Endothelial cell of umbilical vein (primary cell): ENCODE measurements around the gene THSD7A. TPM values are rescaled to one million over a fixed set of nuclear protein-coding genes. Genes with fewer than 3 reads are reported as not detected.

ENCODE experiments used
- BruUV-seq: library from RNA; stranded (reverse); fragments of 400-500 nt; replicated peaks from 2 replicates; lab custom pipeline; 2021; lab: Mats Ljungman, UMichigan
- CTCF ChIA-PET: fragments of 300-600, 350-600 bp; sonication (Branson Sonifier 250); formaldehyde crosslinking; loops from one replicate; lab custom pipeline; 2021; ENCODE audit warnings: antibody characterized with exemption, inconsistent platforms; lab: Charles Lee
- POLR2A ChIA-PET: fragments of 300-600, 350-600 bp; sonication (Branson Sonifier 250); formaldehyde crosslinking; loops from one replicate; lab custom pipeline; 2021; ENCODE audit warnings: antibody characterized with exemption, inconsistent platforms; lab: Charles Lee
- DNase-seq: peaks from one replicate; pipeline ENCODE4 v3.0.0-alpha.2; 2011; ENCODE audit warnings: low read depth, low spot score
- FAIRE-seq: peaks from 2 replicates; lab custom pipeline; 2011; peaks lifted over from hg19 to GRCh38; lab: Jason Lieb, UNC
- H2AFZ ChIP-seq: 2 replicates; pipeline ENCODE4 v1.6.0; 2012; ENCODE audit warnings: low read depth, low read length, control low read depth, inconsistent platforms
- H3K27ac ChIP-seq: 2 replicates; pipeline ENCODE4 v1.5.1; 2011; ENCODE audit warnings: low read depth, mild to moderate bottlenecking, control low read depth, low read length, moderate library complexity; ENCODE audit not compliant: insufficient read depth
- H3K27me3 ChIP-seq, 2 experiments: 2 replicates each; pipeline versions ENCODE4 v1.6.0 to v1.6.1; 2011; ENCODE audit warnings: low read length in 2 of 2, mixed read lengths in 1 of 2; ENCODE audit not compliant: control insufficient read depth in 2 of 2, insufficient read depth in 2 of 2
- H3K36me3 ChIP-seq, 2 experiments: 2 replicates in 1 of 2; 3 replicates in 1 of 2; pipeline ENCODE4 v1.5.1; 2011; ENCODE audit warnings: low read length in 2 of 2, mild to moderate bottlenecking in 1 of 2, moderate library complexity in 1 of 2; ENCODE audit not compliant: control insufficient read depth in 2 of 2, insufficient read depth in 2 of 2; ENCODE audit errors: extremely low read depth in 1 of 2
- H3K4me1 ChIP-seq: 3 replicates; pipeline ENCODE4 v1.5.1; 2011; ENCODE audit warnings: mild to moderate bottlenecking, low read length; ENCODE audit not compliant: control insufficient read depth, insufficient read depth; ENCODE audit errors: extremely low read depth
- H3K4me2 ChIP-seq: 2 replicates; pipeline ENCODE4 v1.6.1; 2011; ENCODE audit warnings: low read length, control low read depth, mixed read lengths; ENCODE audit not compliant: insufficient read depth
- H3K4me3 ChIP-seq, 3 experiments: fragments of 200-600 bp in 1 of 3; sonication (generic), shearing (Covaris generic) in 1 of 3; replicated peaks in 1 of 3; 2 replicates each; pipeline ENCODE4 v1.5.1; 2011 to 2016; ENCODE audit warnings: control low read depth in 3 of 3, low read length in 3 of 3, mild to moderate bottlenecking in 2 of 3, inconsistent platforms in 1 of 3, low read depth in 1 of 3, moderate library complexity in 1 of 3; ENCODE audit not compliant: insufficient read depth in 1 of 3
- H3K79me2 ChIP-seq: 2 replicates; pipeline ENCODE4 v1.6.0; 2012; ENCODE audit warnings: low read length, inconsistent platforms; ENCODE audit not compliant: control insufficient read depth, insufficient read depth
- H3K9ac ChIP-seq: replicated peaks from 2 replicates; pipeline ENCODE3; 2011; ENCODE audit warnings: low read length, control low read depth; ENCODE audit not compliant: insufficient read depth; ENCODE audit errors: extremely low read depth
- H3K9me1 ChIP-seq: replicated peaks from 3 replicates; pipeline ENCODE4 v1.6.0; 2011; ENCODE audit warnings: mild to moderate bottlenecking, low read length; ENCODE audit not compliant: control insufficient read depth, insufficient read depth; ENCODE audit errors: extremely low read depth
- H3K9me3 ChIP-seq: replicated peaks from 2 replicates; pipeline ENCODE4 v1.5.1; 2012; ENCODE audit warnings: low read length, inconsistent platforms; ENCODE audit not compliant: control insufficient read depth, insufficient read depth
- H4K20me1 ChIP-seq: replicated peaks from 2 replicates; pipeline ENCODE3; 2011; ENCODE audit warnings: mild to moderate bottlenecking, low read length; ENCODE audit not compliant: control insufficient read depth, insufficient read depth; ENCODE audit errors: extremely low read depth
- EZH2 ChIP-seq: IDR thresholded peaks from 2 replicates; pipeline ENCODE4 v1.6.1; 2012; ENCODE audit warnings: borderline replicate concordance, low read depth, mild to moderate bottlenecking, moderate library complexity, low read length, inconsistent platforms; ENCODE audit not compliant: severe bottlenecking
- FOS ChIP-seq: IDR thresholded peaks from 2 replicates; pipeline ENCODE4 v1.6.1; 2011; ENCODE audit warnings: mild to moderate bottlenecking, low read length, moderate library complexity, borderline replicate concordance; ENCODE audit not compliant: insufficient read depth
- GATA2 ChIP-seq: IDR thresholded peaks from 2 replicates; pipeline ENCODE4 v1.7.0; 2011; ENCODE audit warnings: low read depth, mild to moderate bottlenecking, moderate library complexity, mixed read lengths, low read length; ENCODE audit not compliant: insufficient read length, insufficient read depth
- JUN ChIP-seq: IDR thresholded peaks from 2 replicates; pipeline ENCODE4 v1.6.1; 2011; ENCODE audit warnings: borderline replicate concordance, low read depth; ENCODE audit not compliant: insufficient read length, insufficient read depth
- POLR2AphosphoS5 ChIP-seq: IDR thresholded peaks from 2 replicates; pipeline ENCODE4 v1.6.1; 2012; ENCODE audit warnings: low read depth, mild to moderate bottlenecking, control low read depth, low read length, moderate library complexity; ENCODE audit not compliant: insufficient read depth
- dilution Hi-C: fragments of 300-500 bp; cut with MboI; formaldehyde crosslinking; loops from one replicate; pipeline ENCODE4 v1.15.0; 2019; ENCODE audit warnings: low sequenced_read_pairs; ENCODE audit not compliant: extremely low pct_ligation_motif_present
- intact Hi-C: fragments of 100-400 bp; cut with micrococcal nuclease; formaldehyde crosslinking; loops from one replicate; pipeline ENCODE4 v1.10.0; 2022
- polyA plus RNA-seq, 4 experiments: library from polyadenylated mRNA; depleted of rRNA in 3 of 4; stranded (reverse) in 3 of 4; unstranded in 1 of 4; fragments of >200 nt; gene quantifications; 2 replicates each; pipeline versions ENCODE4 v1.2.1 to v1.2.3, GENCODE V29; 2011 to 2012; ENCODE audit warnings: missing spikeins in 1 of 4
- total RNA-seq: library from RNA; stranded (reverse); gene quantifications from 2 replicates; pipeline ENCODE4 v1.2.3, GENCODE V29; 2021
- TF ChIP-seq, protein P1 (sequence below), 2 donors: IDR thresholded peaks; 1 replicate in 1 of 2; 2 replicates in 1 of 2; pipeline ENCODE4 v1.5.1; 2011; ENCODE audit warnings: low read length in 2 of 2, mild to moderate bottlenecking in 2 of 2, moderate library complexity in 2 of 2, control low read depth in 1 of 2, inconsistent platforms in 1 of 2, low read depth in 1 of 2; ENCODE audit not compliant: insufficient read depth in 1 of 2; ENCODE audit errors: extremely low read depth in 1 of 2
- TF ChIP-seq, protein P2 (sequence below): IDR thresholded peaks from 2 replicates; pipeline ENCODE4 v1.6.1; 2011; ENCODE audit not compliant: insufficient read depth, insufficient read length

Gene THSD7A
- total and polyA plus RNA-seq, 2 donors (not counting 3 experiments of a cell fraction or from before 2014, with no cell fraction given) = 3.3 to 12.7 TPM

DNA sequence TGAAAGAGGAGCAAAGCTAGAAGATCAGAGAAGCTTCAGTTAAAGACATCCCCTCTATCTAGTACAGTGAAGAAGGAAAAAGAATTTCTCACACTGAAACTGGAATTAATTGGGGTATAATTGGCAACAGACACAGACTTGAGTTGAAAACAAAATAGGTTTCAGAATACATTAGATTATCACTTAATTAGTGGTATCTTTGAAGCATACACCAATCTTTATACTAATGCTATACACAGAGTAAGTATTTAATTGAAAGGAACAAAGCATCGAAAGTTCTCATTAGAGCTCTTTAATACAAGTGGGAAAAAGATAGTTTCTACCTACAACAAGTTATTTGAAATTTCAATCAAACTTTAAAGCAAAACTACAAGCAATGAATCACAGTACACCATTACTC lies 128.2 kb downstream of the THSD7A start:
- Histone ChIP-seq H3K79me2 (no peaks in the 10 kb centered on the region), H2AFZ (no peak overlapping the region), H3K4me1 (peaks cover 23% of the 10 kb centered on the region), H3K9ac (no peak overlapping the region), H3K4me2 (no peak overlapping the region), H3K9me1 (no peaks in the 10 kb centered on the region), H3K4me3 (no peak overlapping the region), H3K36me3 (no peaks in the 10 kb centered on the region), H3K27me3 (no peaks in the 10 kb centered on the region), H3K9me3 (no peaks in the 10 kb centered on the region), H3K27ac (no peak overlapping the region), H4K20me1 (no peaks in the 10 kb centered on the region)
- intact Hi-C loops (no loop called here), dilution Hi-C loops (no loop called here)
- ChIA-PET POLR2A (no interaction called here), CTCF (interaction anchor here (1.3 kb wide), 1 partner anchor 786 kb away, joined by 3 read pairs; no protein-coding TSS in a partner anchor)
- no peak for FAIRE-seq
- no peak for DNase-seq
- no TSS peak for BruUV-seq
- TF ChIP-seq, protein P1, sequence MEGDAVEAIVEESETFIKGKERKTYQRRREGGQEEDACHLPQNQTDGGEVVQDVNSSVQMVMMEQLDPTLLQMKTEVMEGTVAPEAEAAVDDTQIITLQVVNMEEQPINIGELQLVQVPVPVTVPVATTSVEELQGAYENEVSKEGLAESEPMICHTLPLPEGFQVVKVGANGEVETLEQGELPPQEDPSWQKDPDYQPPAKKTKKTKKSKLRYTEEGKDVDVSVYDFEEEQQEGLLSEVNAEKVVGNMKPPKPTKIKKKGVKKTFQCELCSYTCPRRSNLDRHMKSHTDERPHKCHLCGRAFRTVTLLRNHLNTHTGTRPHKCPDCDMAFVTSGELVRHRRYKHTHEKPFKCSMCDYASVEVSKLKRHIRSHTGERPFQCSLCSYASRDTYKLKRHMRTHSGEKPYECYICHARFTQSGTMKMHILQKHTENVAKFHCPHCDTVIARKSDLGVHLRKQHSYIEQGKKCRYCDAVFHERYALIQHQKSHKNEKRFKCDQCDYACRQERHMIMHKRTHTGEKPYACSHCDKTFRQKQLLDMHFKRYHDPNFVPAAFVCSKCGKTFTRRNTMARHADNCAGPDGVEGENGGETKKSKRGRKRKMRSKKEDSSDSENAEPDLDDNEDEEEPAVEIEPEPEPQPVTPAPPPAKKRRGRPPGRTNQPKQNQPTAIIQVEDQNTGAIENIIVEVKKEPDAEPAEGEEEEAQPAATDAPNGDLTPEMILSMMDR (IDR thresholded peaks at IDR 0.05; ENCODE audit: extremely low read depth in 1 of 2, insufficient read depth in 1 of 2, low read depth in 1 of 2, low read length in 2 of 2) = no peak
- TF ChIP-seq JUN = no peak
- no peak for TF ChIP-seq FOS
- no peak for TF ChIP-seq EZH2
- TF ChIP-seq GATA2 = no peak
- TF ChIP-seq POLR2AphosphoS5 = no peak
- TF ChIP-seq, protein P2, sequence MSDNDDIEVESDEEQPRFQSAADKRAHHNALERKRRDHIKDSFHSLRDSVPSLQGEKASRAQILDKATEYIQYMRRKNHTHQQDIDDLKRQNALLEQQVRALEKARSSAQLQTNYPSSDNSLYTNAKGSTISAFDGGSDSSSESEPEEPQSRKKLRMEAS = no peak
